BLaER1 treated with 17β-estradiol and CSF1 and Interleukin-3, amounts not matched to agents 10 nM and 100 nM (cell line): ENCODE data around the gene PIAS4.

Source experiments
- H3K27ac ChIP-seq, 11 experiments: shearing (Covaris generic); formaldehyde crosslinking; 2 replicates each; pipeline ENCODE4 v1.8.1; 2022
- H3K27me3 ChIP-seq, 11 experiments: shearing (Covaris generic); formaldehyde crosslinking; 2 replicates each; pipeline ENCODE4 v1.8.1; 2022
- H3K36me3 ChIP-seq, 11 experiments: shearing (Covaris generic); formaldehyde crosslinking; 2 replicates each; pipeline ENCODE4 v1.8.1; 2022
- H3K4me1 ChIP-seq, 10 experiments: shearing (Covaris generic); formaldehyde crosslinking; 2 replicates each; pipeline ENCODE4 v1.8.1; 2022
- H3K4me2 ChIP-seq, 11 experiments: shearing (Covaris generic); formaldehyde crosslinking; 2 replicates each; pipeline ENCODE4 v1.8.1; 2022
- H3K4me3 ChIP-seq, 10 experiments: shearing (Covaris generic); formaldehyde crosslinking; 2 replicates each; pipeline ENCODE4 v1.8.1; 2022
- H3K9ac ChIP-seq, 11 experiments: shearing (Covaris generic); formaldehyde crosslinking; 2 replicates each; pipeline ENCODE4 v1.8.1; 2022
- H3K9me3 ChIP-seq, 11 experiments: shearing (Covaris generic); formaldehyde crosslinking; replicated peaks in 1 of 11; 2 replicates each; pipeline ENCODE4 v1.8.1; 2022
- H4K20me1 ChIP-seq, 11 experiments: shearing (Covaris generic); formaldehyde crosslinking; 2 replicates each; pipeline ENCODE4 v1.8.1; 2022
- Cebpa-rat ChIP-seq, 11 experiments: shearing (Covaris generic); IDR thresholded peaks; 2 replicates each; pipeline ENCODE4 v1.8.1; 2022

Gene PIAS4

DNA sequence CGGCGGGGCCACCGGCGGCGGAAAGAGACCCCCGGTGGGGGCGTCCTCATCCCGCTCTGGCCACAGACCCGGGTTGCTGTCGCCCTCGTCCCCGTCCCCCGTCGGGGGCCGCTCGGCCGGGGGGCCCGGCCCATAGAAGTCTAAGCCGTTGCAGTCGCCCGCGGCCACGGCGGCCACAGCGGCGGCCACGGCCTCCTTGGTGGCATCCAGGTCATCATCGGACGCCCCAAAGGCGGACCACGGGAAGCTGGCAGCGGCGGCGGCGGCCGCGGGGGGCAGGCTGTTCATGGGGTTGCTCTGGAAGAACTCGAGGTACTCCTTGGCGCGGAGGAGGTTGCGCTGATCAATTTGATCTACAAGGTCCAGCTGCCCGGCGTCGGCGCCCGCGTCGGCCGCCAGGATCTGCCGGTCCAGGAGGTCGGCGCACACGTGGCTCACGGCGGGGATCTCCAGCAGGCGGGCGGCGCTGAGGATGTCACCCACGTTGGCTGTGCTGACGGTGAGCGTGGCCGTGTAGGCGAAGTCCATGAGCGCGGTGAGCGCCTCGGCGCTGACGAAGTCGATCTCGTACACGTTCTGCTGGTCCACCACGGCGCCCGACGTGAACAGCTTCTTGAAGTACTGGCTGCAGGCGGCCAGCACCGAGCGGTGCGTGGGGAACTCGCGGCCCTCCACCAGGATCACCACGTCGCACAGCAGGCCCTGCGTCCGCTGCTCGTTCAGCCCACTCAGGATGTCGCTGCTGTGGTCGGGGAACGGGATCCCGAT, 47.1 kb downstream of the PIAS4 start:
- no peaks in the 10 kb centered on the region for H3K27me3 ChIP-seq
- peaks cover 99 to 100% (median 100%) of the 10 kb centered on the region in 11 experiments for H4K20me1 ChIP-seq
- no peak overlapping the region; a peak in 1 of 22 replicates for H3K27ac ChIP-seq
- no peak for TF ChIP-seq Cebpa-rat (IDR thresholded peaks at IDR 0.05)
- H3K9ac ChIP-seq = peak overlapping the region in 1 of 11 experiments; percentile 8; a peak in 2 of 22 replicates
- no peaks in the 10 kb centered on the region for H3K9me3 ChIP-seq
- no peak overlapping the region for H3K4me3 ChIP-seq
- H3K4me2 ChIP-seq = peak overlapping the region in 2 of 11 experiments; percentile 74 to 79; a peak in 3 of 22 replicates
- H3K4me1 ChIP-seq = peaks cover 20 to 93% (median 50%) of the 10 kb centered on the region in 10 experiments; a peak in 19 of 20 replicates
- H3K36me3 ChIP-seq = peaks cover 54 to 97% (median 84%) of the 10 kb centered on the region in 11 experiments

DNA sequence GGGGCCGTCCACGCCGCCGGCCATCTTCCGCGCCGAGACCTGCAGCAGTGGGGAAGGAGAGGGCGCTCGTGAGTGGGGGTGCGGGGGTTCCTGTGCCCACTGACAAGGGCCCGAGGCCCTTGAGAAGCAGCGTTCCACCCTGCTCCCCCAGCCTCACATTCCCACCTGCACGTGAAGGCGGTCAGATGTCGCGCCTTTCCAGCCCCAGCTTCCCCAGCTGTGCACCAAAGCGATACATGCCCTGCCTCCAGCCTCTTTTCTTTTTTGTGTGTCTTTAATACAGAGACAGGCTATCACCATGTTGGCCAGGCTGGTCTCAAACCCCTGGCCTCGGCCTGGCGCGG, 47.6 kb downstream of the PIAS4 start:
- Histone ChIP-seq H3K27ac (0 out of 22 replicates have a peak overlapping the region, but pooled peaks of 1 of the 11 experiments have one; percentile 4), H3K9ac (peak overlapping the region in 1 of 11 experiments; percentile 8; a peak in 2 of 22 replicates), H3K9me3 (no peaks in the 10 kb centered on the region), H3K27me3 (no peaks in the 10 kb centered on the region), H3K36me3 (peaks cover 49 to 95% (median 84%) of the 10 kb centered on the region in 11 experiments), H3K4me1 (peaks cover 25 to 97% (median 56%) of the 10 kb centered on the region in 10 experiments; a peak in 19 of 20 replicates), H3K4me3 (no peak overlapping the region), H3K4me2 (no peak overlapping the region), H4K20me1 (peaks cover 99 to 100% (median 100%) of the 10 kb centered on the region in 11 experiments)
- no peak for TF ChIP-seq Cebpa-rat (IDR thresholded peaks at IDR 0.05)

DNA sequence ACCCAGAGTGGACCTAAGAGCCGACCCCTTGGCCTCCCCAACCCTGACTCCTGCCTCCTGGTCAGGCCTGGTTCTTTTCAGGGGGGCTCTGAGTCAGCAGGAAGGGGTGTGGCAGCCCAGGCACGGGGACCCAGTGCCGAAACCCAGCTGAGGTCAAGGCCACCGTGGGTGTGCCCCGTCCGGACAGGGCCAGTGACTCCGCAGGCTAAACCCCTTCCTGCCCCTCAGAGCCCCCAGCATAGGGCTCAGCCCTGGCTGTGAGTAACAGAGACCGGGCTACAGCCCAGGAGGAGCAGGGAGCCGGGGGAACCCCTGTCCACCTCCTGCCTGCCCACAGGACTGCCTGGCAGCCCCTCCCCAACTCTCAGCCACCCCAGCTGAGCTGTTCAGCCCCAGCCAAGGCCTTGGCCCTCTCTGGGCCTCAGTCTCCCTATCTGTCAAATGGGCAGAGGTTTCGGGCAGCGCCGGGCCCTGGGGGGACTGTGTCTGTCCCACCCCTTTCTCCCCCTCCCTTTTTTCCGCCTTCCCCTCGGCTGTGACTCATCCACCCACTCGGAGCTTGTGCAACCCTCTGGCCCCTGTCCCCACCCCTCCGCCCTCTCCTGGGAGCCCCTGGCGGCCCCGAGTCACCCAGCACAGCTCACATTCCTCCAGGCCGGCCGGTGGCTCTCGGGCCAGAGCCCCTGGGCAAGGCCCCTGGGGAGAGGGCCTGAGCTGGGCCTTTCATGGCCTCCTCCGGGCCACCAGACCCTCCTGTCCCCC, 50.6 kb downstream of the PIAS4 start:
- no peaks in the 10 kb centered on the region for H3K27me3 ChIP-seq
- peak in 8 of 11 experiments; percentile 10 to 75 (median 58); a peak in 10 of 22 replicates for TF ChIP-seq Cebpa-rat (IDR thresholded peaks at IDR 0.05)
- peaks cover 41 to 99% (median 87%) of the 10 kb centered on the region in 11 experiments for H3K36me3 ChIP-seq
- H3K4me3 ChIP-seq = peak overlapping the region in 8 of 10 experiments; percentile 14 to 99 (median 35); a peak in 10 of 20 replicates
- peak overlapping the region; percentile 60 to 100 (median 99); a peak in 21 of 22 replicates for H3K4me2 ChIP-seq
- H3K27ac ChIP-seq = peak overlapping the region; percentile 71 to 97 (median 88)
- H3K4me1 ChIP-seq = peaks cover 53 to 99% (median 68%) of the 10 kb centered on the region in 10 experiments
- H3K9ac ChIP-seq = peak overlapping the region; percentile 71 to 100 (median 96)
- no peaks in the 10 kb centered on the region for H3K9me3 ChIP-seq
- peaks cover 100% of the 10 kb centered on the region in 11 experiments for H4K20me1 ChIP-seq

DNA sequence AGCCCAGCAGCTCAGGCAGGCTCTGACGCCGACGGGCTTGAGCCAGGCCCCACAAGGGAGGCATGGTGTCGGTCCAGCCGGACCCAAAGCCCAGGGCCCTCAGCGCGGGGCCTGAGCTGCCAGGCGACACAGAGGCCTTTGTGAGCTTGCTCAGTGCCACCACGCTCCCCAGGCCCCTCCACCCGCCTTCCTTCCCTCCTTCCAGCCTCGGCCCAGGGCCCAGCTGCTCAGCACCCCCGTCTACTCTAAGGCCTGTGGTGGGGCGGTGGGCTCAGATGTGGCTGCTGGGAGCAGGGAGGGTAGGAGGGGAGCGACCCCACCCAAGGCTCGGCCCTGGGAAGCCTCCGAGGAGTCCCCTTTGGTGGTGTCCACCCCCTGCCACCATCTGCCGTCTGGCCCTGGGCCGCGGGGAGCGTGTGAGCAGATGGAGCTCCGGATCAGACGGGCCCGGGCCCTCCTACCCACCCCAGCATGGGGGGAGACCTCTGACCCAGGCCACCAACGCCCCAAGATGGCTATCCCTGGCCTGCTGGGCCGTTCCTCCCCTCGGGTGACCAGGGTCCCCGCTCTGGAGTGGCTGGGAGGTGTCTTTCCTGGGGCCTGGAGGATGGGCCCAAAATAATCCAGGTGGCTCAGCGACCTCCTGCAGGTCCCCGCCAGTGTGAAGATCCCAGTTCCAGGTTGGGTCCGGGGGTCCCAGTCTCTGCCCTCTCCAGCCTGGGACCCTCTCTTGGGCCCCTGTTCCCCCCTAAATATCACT, 51.3 kb downstream of the PIAS4 start:
- TF ChIP-seq Cebpa-rat (IDR thresholded peaks at IDR 0.05) = no peak; a peak in 1 of 22 replicates
- peak overlapping the region; percentile 60 to 100 (median 99); a peak in 21 of 22 replicates for H3K4me2 ChIP-seq
- H3K4me1 ChIP-seq = peaks cover 61 to 99% (median 70%) of the 10 kb centered on the region in 10 experiments
- H3K4me3 ChIP-seq = peak overlapping the region in 9 of 10 experiments; percentile 14 to 99 (median 29); a peak in 13 of 20 replicates
- H3K27me3 ChIP-seq = no peaks in the 10 kb centered on the region
- peaks cover 100% of the 10 kb centered on the region in 11 experiments for H4K20me1 ChIP-seq
- H3K36me3 ChIP-seq = peaks cover 38 to 99% (median 87%) of the 10 kb centered on the region in 11 experiments
- no peaks in the 10 kb centered on the region for H3K9me3 ChIP-seq
- H3K27ac ChIP-seq = peak overlapping the region; percentile 71 to 97 (median 88)
- H3K9ac ChIP-seq = peak overlapping the region; percentile 71 to 100 (median 96)

DNA sequence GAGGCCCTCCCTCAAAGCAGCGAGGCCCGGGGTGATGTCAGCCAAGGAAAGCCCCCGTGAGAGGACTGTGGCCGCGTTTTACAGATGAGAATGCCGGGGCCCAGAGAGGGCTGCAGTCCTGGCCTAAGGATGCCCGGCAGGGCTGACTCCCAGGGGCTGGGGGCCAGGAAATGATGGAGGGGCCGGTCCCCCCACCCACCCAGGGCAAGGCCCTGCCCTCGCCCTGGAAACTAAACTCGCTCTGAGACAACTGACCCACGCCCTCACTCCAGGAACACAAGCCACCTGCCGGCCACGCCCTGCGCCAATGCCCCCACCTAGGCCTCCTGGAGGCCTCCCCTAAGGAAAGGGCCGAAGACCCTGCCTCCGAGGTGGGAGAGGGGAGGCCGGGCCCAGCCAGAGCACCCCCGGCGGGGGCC, 51.9 kb downstream of the PIAS4 start:
- H3K4me2 ChIP-seq = peak overlapping the region; percentile 60 to 100 (median 99); a peak in 21 of 22 replicates
- H3K4me3 ChIP-seq = peak overlapping the region in 6 of 10 experiments; percentile 23 to 99 (median 68); a peak in 9 of 20 replicates
- peaks cover 100% of the 10 kb centered on the region in 11 experiments for H4K20me1 ChIP-seq
- peaks cover 64 to 94% (median 72%) of the 10 kb centered on the region in 10 experiments for H3K4me1 ChIP-seq
- no peak for TF ChIP-seq Cebpa-rat (IDR thresholded peaks at IDR 0.05)
- no peaks in the 10 kb centered on the region for H3K9me3 ChIP-seq
- H3K9ac ChIP-seq = peak overlapping the region; percentile 71 to 100 (median 96); a peak in 20 of 22 replicates
- peak overlapping the region; percentile 71 to 97 (median 88) for H3K27ac ChIP-seq
- H3K36me3 ChIP-seq = peaks cover 32 to 99% (median 85%) of the 10 kb centered on the region in 11 experiments
- H3K27me3 ChIP-seq = no peaks in the 10 kb centered on the region

DNA sequence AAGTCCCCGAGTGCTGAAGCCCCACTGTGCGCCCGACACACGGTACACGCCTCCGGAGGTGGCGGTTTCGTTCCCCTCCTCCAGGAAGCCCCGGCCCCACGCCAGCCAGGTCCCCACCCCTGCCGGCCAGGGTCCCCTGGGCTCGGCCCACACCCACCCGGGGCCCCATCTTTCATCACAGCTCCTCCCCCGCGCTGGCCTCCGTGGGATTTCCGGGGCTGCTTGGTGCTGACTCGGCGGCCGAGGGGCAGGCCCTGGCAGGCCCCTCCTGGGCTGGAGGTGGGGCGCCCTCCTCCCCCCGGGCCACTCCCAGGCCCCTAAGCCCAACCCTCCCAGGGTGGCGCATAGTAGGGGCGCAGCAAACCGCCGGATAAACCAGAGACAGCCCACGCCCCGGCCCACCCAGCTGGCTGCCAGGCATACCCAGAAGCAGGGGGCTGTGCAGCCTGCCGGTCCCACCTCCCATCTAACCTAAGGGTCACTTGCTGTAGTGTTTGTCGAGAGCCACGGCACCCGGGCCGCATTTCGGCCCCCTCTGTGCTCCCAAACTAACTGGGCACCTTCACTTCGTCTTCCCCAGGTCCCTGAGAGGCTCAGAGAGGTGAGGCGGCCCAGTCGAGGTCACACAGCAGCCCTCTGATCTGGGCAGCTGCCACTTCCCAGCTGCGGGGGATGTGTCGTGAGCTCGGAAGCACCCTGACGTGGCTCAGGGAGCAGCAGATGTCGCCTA, 52.5 kb downstream of the PIAS4 start:
- Histone ChIP-seq H3K4me2 (peak overlapping the region; percentile 60 to 100 (median 99)), H3K4me1 (peaks cover 64 to 88% (median 72%) of the 10 kb centered on the region in 10 experiments), H3K9me3 (no peaks in the 10 kb centered on the region), H4K20me1 (peaks cover 99 to 100% (median 100%) of the 10 kb centered on the region in 11 experiments), H3K27me3 (no peaks in the 10 kb centered on the region), H3K9ac (peak overlapping the region; percentile 71 to 100 (median 96); a peak in 21 of 22 replicates), H3K36me3 (peaks cover 26 to 97% (median 81%) of the 10 kb centered on the region in 11 experiments), H3K4me3 (peak overlapping the region in 4 of 10 experiments; percentile 9 to 99 (median 96); a peak in 5 of 20 replicates), H3K27ac (peak overlapping the region; percentile 71 to 97 (median 88))
- TF ChIP-seq Cebpa-rat (IDR thresholded peaks at IDR 0.05) = no peak

DNA sequence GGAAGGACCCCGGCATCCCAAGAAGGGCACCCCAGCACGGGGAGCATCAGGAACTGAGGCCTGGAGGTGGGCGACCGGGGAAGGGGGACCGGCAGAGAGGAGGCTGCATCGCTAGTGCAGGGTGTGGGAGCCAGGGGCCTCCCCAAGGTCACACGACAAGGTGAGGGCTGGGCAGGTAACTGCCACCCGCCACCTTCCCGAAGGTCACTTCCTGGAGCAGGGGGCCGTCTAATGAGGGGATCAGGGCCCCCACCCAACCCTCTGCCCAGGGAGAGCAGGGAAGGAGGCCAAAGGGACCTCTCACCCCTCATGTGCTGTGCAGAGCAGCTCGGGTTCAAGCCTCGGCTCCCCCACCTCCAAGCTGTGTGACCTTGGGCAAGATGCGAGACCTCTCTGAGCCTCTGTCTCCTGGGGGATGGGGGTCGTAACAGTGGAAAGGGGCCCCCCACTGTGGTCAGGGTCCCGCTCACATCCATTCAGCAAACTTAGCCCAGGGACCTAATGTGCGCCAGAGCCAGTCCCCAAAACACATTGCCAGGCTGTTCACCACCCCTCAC, 53.2 kb downstream of the PIAS4 start:
- Histone ChIP-seq H3K4me1 (peaks cover 64 to 82% (median 72%) of the 10 kb centered on the region in 10 experiments), H4K20me1 (peaks cover 93 to 95% (median 94%) of the 10 kb centered on the region in 11 experiments), H3K27me3 (no peaks in the 10 kb centered on the region), H3K9ac (peak overlapping the region; percentile 71 to 100 (median 96); a peak in 21 of 22 replicates), H3K36me3 (peaks cover 22 to 90% (median 75%) of the 10 kb centered on the region in 11 experiments), H3K4me2 (peak overlapping the region; percentile 60 to 100 (median 99)), H3K27ac (peak overlapping the region; percentile 71 to 97 (median 88); a peak in 21 of 22 replicates), H3K4me3 (peak overlapping the region in 3 of 10 experiments; percentile 96 to 99 (median 96); a peak in 6 of 20 replicates), H3K9me3 (no peaks in the 10 kb centered on the region)
- no peak for TF ChIP-seq Cebpa-rat (IDR thresholded peaks at IDR 0.05)
